ENCODE results near the gene CDK8. TPM values are rescaled to one million over a fixed set of nuclear protein-coding genes. Genes with fewer than 3 reads are reported as not detected.

CDK8 gene
- total and polyA plus RNA-seq, 2 donors (not counting 1 experiment from before 2014, with no cell fraction given): 17.7 to 19.7 TPM

- H4K20me1 ChIP-seq (ENCODE audit: control insufficient read depth, extremely low read depth, insufficient read depth, low read length): no peaks in the 10 kb centered on the region
These were observed 51.7 kb downstream of the CDK8 start for GRCh38 chr13:26305676-26306075.

DNA sequence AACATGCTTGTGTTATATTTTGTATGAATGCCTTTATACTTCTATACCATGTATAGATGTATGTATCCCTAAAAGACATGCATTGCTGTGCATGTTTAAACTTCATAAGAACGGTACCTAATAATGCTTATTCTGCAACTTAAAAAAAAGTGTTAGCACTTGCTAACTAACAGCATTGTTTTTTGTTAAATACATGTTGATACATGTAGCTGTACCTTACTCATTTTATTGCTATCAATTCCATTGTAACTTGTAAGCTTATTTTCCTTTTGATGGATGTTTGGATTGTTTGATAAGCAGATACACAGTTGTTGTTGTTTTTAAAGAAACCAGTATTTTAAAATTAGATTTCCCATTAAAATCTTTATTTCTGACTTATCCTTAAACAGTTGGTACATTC, 53.8 kb downstream of the CDK8 start:
- TF ChIP-seq EZH2 (IDR thresholded peaks at IDR 0.05; ENCODE audit: low read length, missing control alignments): no peak
- TF ChIP-seq, protein P1, sequence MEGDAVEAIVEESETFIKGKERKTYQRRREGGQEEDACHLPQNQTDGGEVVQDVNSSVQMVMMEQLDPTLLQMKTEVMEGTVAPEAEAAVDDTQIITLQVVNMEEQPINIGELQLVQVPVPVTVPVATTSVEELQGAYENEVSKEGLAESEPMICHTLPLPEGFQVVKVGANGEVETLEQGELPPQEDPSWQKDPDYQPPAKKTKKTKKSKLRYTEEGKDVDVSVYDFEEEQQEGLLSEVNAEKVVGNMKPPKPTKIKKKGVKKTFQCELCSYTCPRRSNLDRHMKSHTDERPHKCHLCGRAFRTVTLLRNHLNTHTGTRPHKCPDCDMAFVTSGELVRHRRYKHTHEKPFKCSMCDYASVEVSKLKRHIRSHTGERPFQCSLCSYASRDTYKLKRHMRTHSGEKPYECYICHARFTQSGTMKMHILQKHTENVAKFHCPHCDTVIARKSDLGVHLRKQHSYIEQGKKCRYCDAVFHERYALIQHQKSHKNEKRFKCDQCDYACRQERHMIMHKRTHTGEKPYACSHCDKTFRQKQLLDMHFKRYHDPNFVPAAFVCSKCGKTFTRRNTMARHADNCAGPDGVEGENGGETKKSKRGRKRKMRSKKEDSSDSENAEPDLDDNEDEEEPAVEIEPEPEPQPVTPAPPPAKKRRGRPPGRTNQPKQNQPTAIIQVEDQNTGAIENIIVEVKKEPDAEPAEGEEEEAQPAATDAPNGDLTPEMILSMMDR (conservative IDR thresholded peaks at IDR 0.05 in 1 of 2, IDR thresholded peaks at IDR 0.05 in 1 of 2; ENCODE audit: low read depth in 1 of 2, low read length in 2 of 2): no peak
- Histone ChIP-seq H3K27me3 (ENCODE audit: control insufficient read depth, insufficient read depth, low read length) (no peaks in the 10 kb centered on the region), H3K27ac (ENCODE audit: insufficient read depth, low read length) (no peak overlapping the region), H2AFZ (ENCODE audit: low read length) (no peak overlapping the region), H3K79me2 (ENCODE audit: control insufficient read depth, insufficient read depth, low read length) (peaks cover 6% of the 10 kb centered on the region), H3K4me1 (ENCODE audit: control insufficient read depth, extremely low read depth, insufficient read depth, low read length) (no peaks in the 10 kb centered on the region), H4K20me1 (ENCODE audit: control insufficient read depth, extremely low read depth, insufficient read depth, low read length) (no peaks in the 10 kb centered on the region), H3K36me3 (ENCODE audit: control insufficient read depth, insufficient read depth, low read length) (no peaks in the 10 kb centered on the region), H3K9ac (ENCODE audit: insufficient read depth, low read length) (no peak overlapping the region), H3K4me2 (ENCODE audit: extremely low read depth, insufficient read depth, low read length) (no peak overlapping the region), H3K4me3 (replicated peaks in 1 of 4; ENCODE audit: control extremely low read depth in 1 of 4, insufficient read depth in 1 of 4, low read depth in 3 of 4, low read length in 4 of 4) (no peak overlapping the region), H3K9me3 (ENCODE audit: control insufficient read depth, insufficient read depth, low read depth, low read length) (no peaks in the 10 kb centered on the region)
- DNase-seq (ENCODE audit: low read depth in 2 of 2): no peak

More at GRCh38 chr13:26305676-26306075, 51.7 kb downstream of the CDK8 start:
- no peak overlapping the region for H2AFZ ChIP-seq (ENCODE audit: low read length)
- DNase-seq (ENCODE audit: low read depth in 2 of 2): no peak
- H3K9me3 ChIP-seq (ENCODE audit: control insufficient read depth, insufficient read depth, low read depth, low read length): no peaks in the 10 kb centered on the region
- H3K4me2 ChIP-seq (ENCODE audit: extremely low read depth, insufficient read depth, low read length): no peak overlapping the region
- H3K27me3 ChIP-seq (ENCODE audit: control insufficient read depth, insufficient read depth, low read length): no peaks in the 10 kb centered on the region
- H3K79me2 ChIP-seq (ENCODE audit: control insufficient read depth, insufficient read depth, low read length): peaks cover 6% of the 10 kb centered on the region
- H3K27ac ChIP-seq (ENCODE audit: insufficient read depth, low read length): no peak overlapping the region
- no peak overlapping the region for H3K9ac ChIP-seq (ENCODE audit: insufficient read depth, low read length)
- no peak overlapping the region for H3K4me3 ChIP-seq (replicated peaks in 1 of 4; ENCODE audit: control extremely low read depth in 1 of 4, insufficient read depth in 1 of 4, low read depth in 3 of 4, low read length in 4 of 4)
- TF ChIP-seq, protein P1 (conservative IDR thresholded peaks at IDR 0.05 in 1 of 2, IDR thresholded peaks at IDR 0.05 in 1 of 2; ENCODE audit: low read depth in 1 of 2, low read length in 2 of 2): no peak
- no peaks in the 10 kb centered on the region for H3K4me1 ChIP-seq (ENCODE audit: control insufficient read depth, extremely low read depth, insufficient read depth, low read length)
- no peaks in the 10 kb centered on the region for H3K36me3 ChIP-seq (ENCODE audit: control insufficient read depth, insufficient read depth, low read length)

DNA sequence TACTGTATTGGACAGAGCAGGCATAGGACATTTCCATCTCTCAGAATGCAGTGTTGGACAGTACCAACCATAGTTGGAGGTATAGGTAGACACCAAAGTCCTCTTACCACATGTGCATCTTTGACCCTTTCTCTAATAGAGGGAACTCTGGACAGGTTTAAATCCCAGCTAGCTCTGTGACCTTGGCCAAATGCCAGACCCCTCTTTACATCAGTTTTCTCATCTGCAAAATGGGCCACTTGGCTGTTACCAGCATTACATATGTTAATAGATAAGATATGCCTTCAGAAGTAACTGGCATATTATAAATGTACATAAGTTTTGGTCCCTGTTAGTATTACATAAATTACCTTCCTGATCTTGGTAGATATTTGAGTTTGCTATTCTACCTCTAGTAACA, 54.3 kb downstream of the CDK8 start:
- Histone ChIP-seq H2AFZ (ENCODE audit: low read length) (no peak overlapping the region), H3K9ac (ENCODE audit: insufficient read depth, low read length) (no peak overlapping the region), H3K27me3 (ENCODE audit: control insufficient read depth, insufficient read depth, low read length) (no peaks in the 10 kb centered on the region), H3K36me3 (ENCODE audit: control insufficient read depth, insufficient read depth, low read length) (no peaks in the 10 kb centered on the region), H3K79me2 (ENCODE audit: control insufficient read depth, insufficient read depth, low read length) (peaks cover 5% of the 10 kb centered on the region), H3K4me2 (ENCODE audit: extremely low read depth, insufficient read depth, low read length) (no peak overlapping the region), H3K27ac (ENCODE audit: insufficient read depth, low read length) (no peak overlapping the region), H3K4me1 (ENCODE audit: control insufficient read depth, extremely low read depth, insufficient read depth, low read length) (no peaks in the 10 kb centered on the region), H4K20me1 (ENCODE audit: control insufficient read depth, extremely low read depth, insufficient read depth, low read length) (no peaks in the 10 kb centered on the region), H3K4me3 (replicated peaks in 1 of 4; ENCODE audit: control extremely low read depth in 1 of 4, insufficient read depth in 1 of 4, low read depth in 3 of 4, low read length in 4 of 4) (no peak overlapping the region), H3K9me3 (ENCODE audit: control insufficient read depth, insufficient read depth, low read depth, low read length) (no peaks in the 10 kb centered on the region)
- DNase-seq (ENCODE audit: low read depth in 2 of 2): no peak
- TF ChIP-seq EZH2 (IDR thresholded peaks at IDR 0.05; ENCODE audit: low read length, missing control alignments): no peak
- TF ChIP-seq, protein P1 (conservative IDR thresholded peaks at IDR 0.05 in 1 of 2, IDR thresholded peaks at IDR 0.05 in 1 of 2; ENCODE audit: low read depth in 1 of 2, low read length in 2 of 2): no peak
